ENCODE results near the gene WBP1L. TPM values are rescaled to one million over a fixed set of nuclear protein-coding genes. Genes with fewer than 3 reads are reported as not detected.

WBP1L gene
- total RNA-seq, 6 experiments from 2014 or later = 34.9 to 40.7 (median 38.6) TPM

GRCh38 chr10:102827597-102827975 lies 83.8 kb downstream of the WBP1L start:
- no peaks in the 10 kb centered on the region for H3K9me3 Mint-ChIP-seq
- DNase-seq = no peak
- TF ChIP-seq CTCF (IDR thresholded peaks at IDR 0.05) = no peak
- no peak overlapping the region for H3K4me3 Mint-ChIP-seq
- peaks cover 7% of the 10 kb centered on the region; the same call in 1 of the 2 replicates for H3K27me3 Mint-ChIP-seq (ENCODE audit: insufficient read depth)
- no peaks in the 10 kb centered on the region for H3K36me3 Mint-ChIP-seq (ENCODE audit: low read depth)
- H3K27ac Mint-ChIP-seq = no peak overlapping the region
- peaks cover 10% of the 10 kb centered on the region for H3K4me1 Mint-ChIP-seq (ENCODE audit: low read depth)

- Mint-ChIP-seq H3K4me3 (no peak overlapping the region), H3K27ac (no peak overlapping the region), H3K4me1 (ENCODE audit: low read depth) (peaks cover 20% of the 10 kb centered on the region), H3K27me3 (ENCODE audit: insufficient read depth) (peaks cover 8% of the 10 kb centered on the region), H3K9me3 (no peaks in the 10 kb centered on the region), H3K36me3 (ENCODE audit: low read depth) (no peaks in the 10 kb centered on the region)
- DNase-seq = peak; percentile 20
- TF ChIP-seq CTCF (IDR thresholded peaks at IDR 0.05) = no peak
These were observed 87.7 kb downstream of the WBP1L start for GRCh38 chr10:102831322-102832071.

- H3K9me3 Mint-ChIP-seq = no peaks in the 10 kb centered on the region
- H3K27ac Mint-ChIP-seq = no peak overlapping the region
- H3K4me3 Mint-ChIP-seq = no peak overlapping the region
- no peak for TF ChIP-seq CTCF (IDR thresholded peaks at IDR 0.05)
- no peak for DNase-seq
- H3K36me3 Mint-ChIP-seq (ENCODE audit: low read depth) = 0 out of 2 replicates have a peak, but pooled peaks cover under 1% of the 10 kb centered on the region
- peaks cover 20% of the 10 kb centered on the region for H3K4me1 Mint-ChIP-seq (ENCODE audit: low read depth)
- peaks cover 10% of the 10 kb centered on the region for H3K27me3 Mint-ChIP-seq (ENCODE audit: insufficient read depth)
These were observed 88.5 kb downstream of the WBP1L start for GRCh38 chr10:102832248-102832647.

- peaks cover 20% of the 10 kb centered on the region for H3K4me1 Mint-ChIP-seq (ENCODE audit: low read depth)
- peaks cover 7% of the 10 kb centered on the region for H3K9me3 Mint-ChIP-seq
- H3K36me3 Mint-ChIP-seq (ENCODE audit: low read depth) = peaks cover 7% of the 10 kb centered on the region
- no peak overlapping the region for H3K4me3 Mint-ChIP-seq
- peak overlapping the region; percentile 66 for H3K27ac Mint-ChIP-seq
- peak; percentile 68 for DNase-seq
- peaks cover 14% of the 10 kb centered on the region for H3K27me3 Mint-ChIP-seq (ENCODE audit: insufficient read depth)
- TF ChIP-seq CTCF (IDR thresholded peaks at IDR 0.05) = no peak
These were observed 89.2 kb downstream of the WBP1L start for GRCh38 chr10:102832987-102833386.

GRCh38 chr10:102834143-102834542 lies 90.4 kb downstream of the WBP1L start:
- H3K4me1 Mint-ChIP-seq (ENCODE audit: low read depth) = peaks cover 20% of the 10 kb centered on the region
- no peak for DNase-seq
- no peak overlapping the region for H3K27ac Mint-ChIP-seq
- H3K27me3 Mint-ChIP-seq (ENCODE audit: insufficient read depth) = peaks cover 19% of the 10 kb centered on the region
- no peak overlapping the region for H3K4me3 Mint-ChIP-seq
- peaks cover 19% of the 10 kb centered on the region for H3K9me3 Mint-ChIP-seq
- no peak for TF ChIP-seq CTCF (IDR thresholded peaks at IDR 0.05)
- H3K36me3 Mint-ChIP-seq (ENCODE audit: low read depth) = peaks cover 18% of the 10 kb centered on the region

Data from HFFc6 (cell line).